Measurements from ENCODE around the gene NUDT5.
A peak's percentile ranks its signal among the peaks of the same experiment; 100 is the strongest.
"Not testable (repeated sequence)": the region's sequence is repeated elsewhere in the genome, so short reads cannot be mapped to it uniquely, and the experiment has no call there.

The NUDT5 gene

GRCh38 chr10:12202226-12202625, 6.5 kb upstream of the NUDT5 start:
- DNase-seq: no peak

GRCh38 chr10:12201543-12201942, 5.9 kb upstream of the NUDT5 start:
- peak; percentile 26 for DNase-seq

GRCh38 chr10:12200850-12201249, 5.2 kb upstream of the NUDT5 start:
- DNase-seq: no peak

- no peak for DNase-seq
Measured at GRCh38 chr10:12198156-12198555, 2.5 kb upstream of the NUDT5 start.

GRCh38 chr10:12196531-12197211, 980 bp upstream of the NUDT5 start:
- DNase-seq: no peak

- no peak for DNase-seq
Measured at GRCh38 chr10:12195281-12195602, 449 bp downstream of the NUDT5 start.

GRCh38 chr10:12194752-12195271, 879 bp downstream of the NUDT5 start:
- peak; percentile 63 for DNase-seq

GRCh38 chr10:12193193-12193592, 2.5 kb downstream of the NUDT5 start:
- DNase-seq: no peak

GRCh38 chr10:12191715-12192114, 4.0 kb downstream of the NUDT5 start:
- no peak for DNase-seq

GRCh38 chr10:12189426-12189825, 6.3 kb downstream of the NUDT5 start:
- no peak for DNase-seq

- DNase-seq: no peak
Measured at GRCh38 chr10:12188656-12189055, 7.0 kb downstream of the NUDT5 start.

GRCh38 chr10:12187321-12187905, 8.3 kb downstream of the NUDT5 start:
- DNase-seq: no peak

- peak; percentile 36 for DNase-seq
Measured at GRCh38 chr10:12186323-12186722, 9.4 kb downstream of the NUDT5 start.

- no peak for DNase-seq
Measured at GRCh38 chr10:12184165-12184564, 11.5 kb downstream of the NUDT5 start.

GRCh38 chr10:12181065-12181775, 14.5 kb downstream of the NUDT5 start:
- DNase-seq: peak; percentile 73

- no peak for DNase-seq
Measured at GRCh38 chr10:12180221-12180974, 15.3 kb downstream of the NUDT5 start.

GRCh38 chr10:12179606-12180170, 16.0 kb downstream of the NUDT5 start:
- no peak for DNase-seq

- peak; percentile 38 for DNase-seq
Measured at GRCh38 chr10:12177642-12178041, 18.0 kb downstream of the NUDT5 start.

- DNase-seq: not testable (repeated sequence)
Measured at GRCh38 chr10:12171512-12171911, 24.2 kb downstream of the NUDT5 start.

GRCh38 chr10:12165999-12166775, 29.5 kb downstream of the NUDT5 start:
- DNase-seq: no peak

- no peak for DNase-seq
Measured at GRCh38 chr10:12165036-12165435, 30.7 kb downstream of the NUDT5 start.

GRCh38 chr10:12164085-12164484, 31.6 kb downstream of the NUDT5 start:
- DNase-seq: no peak

Measured in activated CD4-positive, alpha-beta T cell treated with anti-CD3 and anti-CD28 coated beads for 48 hours (primary cell).